Smooth muscle cell (in vitro differentiated cells): ENCODE results near the gene PAM16. TPM values are rescaled to one million over a fixed set of nuclear protein-coding genes. Genes with fewer than 3 reads are reported as not detected.
A peak's percentile ranks its signal among the peaks of the same experiment; 100 is the strongest.

ENCODE experiments used
- DNase-seq: peaks from one replicate; lab custom pipeline; 2025; ENCODE audit not compliant: unreplicated experiment; lab: John Stamatoyannopoulos, UW
- H2AFZ ChIP-seq: fragments of 200-600 bp; sonication (generic); 2 replicates; pipeline ENCODE4 v1.6.0; 2016; ENCODE audit warnings: antibody characterized with exemption, low read depth, mild to moderate bottlenecking
- H3F3A ChIP-seq: fragments of 200-600 bp; sonication (generic); 2 replicates; pipeline ENCODE4 v1.6.0; 2017; ENCODE audit warnings: antibody characterized with exemption, low read depth
- H3K27ac ChIP-seq: fragments of 200-600 bp; sonication (generic); 2 replicates; pipeline ENCODE4 v1.5.1; 2016; ENCODE audit warnings: low read depth, mild to moderate bottlenecking
- H3K27me3 ChIP-seq: fragments of 200-600 bp; sonication (generic); 2 replicates; pipeline ENCODE4 v1.6.1; 2016; ENCODE audit warnings: low read depth, mild to moderate bottlenecking
- H3K36me3 ChIP-seq: fragments of 200-600 bp; sonication (generic); 2 replicates; pipeline ENCODE4 v1.5.1; 2016; ENCODE audit warnings: low read depth
- H3K4me1 ChIP-seq: fragments of 200-600 bp; sonication (generic); 2 replicates; pipeline ENCODE4 v1.5.1; 2016; ENCODE audit warnings: low read depth
- H3K4me2 ChIP-seq: fragments of 200-600 bp; sonication (generic); 2 replicates; pipeline ENCODE4 v1.6.0; 2016; ENCODE audit warnings: mild to moderate bottlenecking
- H3K4me3 ChIP-seq: fragments of 200-600 bp; sonication (generic); 2 replicates; pipeline ENCODE4 v1.5.1; 2016; ENCODE audit warnings: mild to moderate bottlenecking
- H3K79me2 ChIP-seq: fragments of 200-600 bp; sonication (generic); 2 replicates; pipeline ENCODE4 v1.6.0; 2016; ENCODE audit warnings: low read depth, mild to moderate bottlenecking
- H3K9ac ChIP-seq: fragments of 200-600 bp; sonication (generic); 2 replicates; pipeline ENCODE4 v1.6.0; 2016; ENCODE audit warnings: low read depth
- H3K9me3 ChIP-seq: fragments of 200-600 bp; sonication (generic); replicated peaks from 2 replicates; pipeline ENCODE4 v1.5.1; 2016; ENCODE audit warnings: low read depth
- H4K20me1 ChIP-seq: fragments of 200-600 bp; sonication (generic); 2 replicates; pipeline ENCODE4 v1.6.0; 2016; ENCODE audit warnings: low read depth
- WGBS: methylation state at CpG from one replicate; pipeline ENCODE4 v1.1.7; 2016; ENCODE audit warnings: low lambda C conversion rate; 5-methylcytosine and 5-hydroxymethylcytosine counted together
- polyA plus RNA-seq: library from polyadenylated mRNA; unstranded; fragments of >200 nt; fragmentation: Nextera tagmentation; extraction: Ambion mirVana; gene quantifications from 2 replicates; pipeline ENCODE4 v1.2.1, GENCODE V29; 2016
- total RNA-seq: library from RNA; depleted of rRNA; stranded (reverse); fragments of >200 nt; gene quantifications from 2 replicates; pipeline ENCODE4 v1.2.3, GENCODE V29; 2014
- TF ChIP-seq, protein P1 (sequence below): fragments of 200-600 bp; sonication (generic); IDR thresholded peaks from 2 replicates; pipeline ENCODE4 v1.5.1; 2017; ENCODE audit warnings: borderline replicate concordance, mild to moderate bottlenecking, antibody characterized with exemption; ENCODE audit not compliant: insufficient read depth, poor library complexity, severe bottlenecking

PAM16 gene
- total and polyA plus RNA-seq, 2 experiments from 2014 or later: 29.6 to 47.7 TPM

DNA sequence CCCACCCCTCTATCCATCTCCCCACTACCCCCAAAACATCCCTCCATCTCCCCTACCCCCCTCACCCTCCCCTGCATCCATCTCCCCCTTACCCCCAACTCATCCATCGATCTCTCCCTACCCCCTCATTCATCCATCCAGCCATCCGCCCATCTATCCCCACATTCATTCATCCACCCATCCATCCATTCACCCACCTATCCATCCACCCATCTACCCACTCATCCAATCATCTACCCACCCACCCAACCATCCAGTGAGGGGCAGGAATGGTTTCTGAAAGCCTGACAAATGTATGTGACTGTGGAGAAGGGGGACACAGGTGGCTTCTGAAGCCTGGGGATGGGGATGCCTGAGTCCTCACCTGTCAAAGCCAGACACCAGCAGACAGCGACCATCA lies 8.8 kb upstream of the PAM16 start:
- WGBS: 98% methylated on average over 3 of the region's 3 CpGs
- no peak overlapping the region for H3K9ac ChIP-seq
- H3K79me2 ChIP-seq: no peaks in the 10 kb centered on the region
- H3K27ac ChIP-seq: no peak overlapping the region
- H2AFZ ChIP-seq: no peak overlapping the region
- H3K36me3 ChIP-seq: no peaks in the 10 kb centered on the region
- H4K20me1 ChIP-seq: no peaks in the 10 kb centered on the region
- no peaks in the 10 kb centered on the region for H3F3A ChIP-seq
- no peak for DNase-seq
- TF ChIP-seq, protein P1, sequence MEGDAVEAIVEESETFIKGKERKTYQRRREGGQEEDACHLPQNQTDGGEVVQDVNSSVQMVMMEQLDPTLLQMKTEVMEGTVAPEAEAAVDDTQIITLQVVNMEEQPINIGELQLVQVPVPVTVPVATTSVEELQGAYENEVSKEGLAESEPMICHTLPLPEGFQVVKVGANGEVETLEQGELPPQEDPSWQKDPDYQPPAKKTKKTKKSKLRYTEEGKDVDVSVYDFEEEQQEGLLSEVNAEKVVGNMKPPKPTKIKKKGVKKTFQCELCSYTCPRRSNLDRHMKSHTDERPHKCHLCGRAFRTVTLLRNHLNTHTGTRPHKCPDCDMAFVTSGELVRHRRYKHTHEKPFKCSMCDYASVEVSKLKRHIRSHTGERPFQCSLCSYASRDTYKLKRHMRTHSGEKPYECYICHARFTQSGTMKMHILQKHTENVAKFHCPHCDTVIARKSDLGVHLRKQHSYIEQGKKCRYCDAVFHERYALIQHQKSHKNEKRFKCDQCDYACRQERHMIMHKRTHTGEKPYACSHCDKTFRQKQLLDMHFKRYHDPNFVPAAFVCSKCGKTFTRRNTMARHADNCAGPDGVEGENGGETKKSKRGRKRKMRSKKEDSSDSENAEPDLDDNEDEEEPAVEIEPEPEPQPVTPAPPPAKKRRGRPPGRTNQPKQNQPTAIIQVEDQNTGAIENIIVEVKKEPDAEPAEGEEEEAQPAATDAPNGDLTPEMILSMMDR: no peak
- no peaks in the 10 kb centered on the region for H3K27me3 ChIP-seq
- H3K9me3 ChIP-seq: no peaks in the 10 kb centered on the region
- H3K4me1 ChIP-seq: no peaks in the 10 kb centered on the region
- H3K4me2 ChIP-seq: no peak overlapping the region
- no peak overlapping the region for H3K4me3 ChIP-seq

DNA sequence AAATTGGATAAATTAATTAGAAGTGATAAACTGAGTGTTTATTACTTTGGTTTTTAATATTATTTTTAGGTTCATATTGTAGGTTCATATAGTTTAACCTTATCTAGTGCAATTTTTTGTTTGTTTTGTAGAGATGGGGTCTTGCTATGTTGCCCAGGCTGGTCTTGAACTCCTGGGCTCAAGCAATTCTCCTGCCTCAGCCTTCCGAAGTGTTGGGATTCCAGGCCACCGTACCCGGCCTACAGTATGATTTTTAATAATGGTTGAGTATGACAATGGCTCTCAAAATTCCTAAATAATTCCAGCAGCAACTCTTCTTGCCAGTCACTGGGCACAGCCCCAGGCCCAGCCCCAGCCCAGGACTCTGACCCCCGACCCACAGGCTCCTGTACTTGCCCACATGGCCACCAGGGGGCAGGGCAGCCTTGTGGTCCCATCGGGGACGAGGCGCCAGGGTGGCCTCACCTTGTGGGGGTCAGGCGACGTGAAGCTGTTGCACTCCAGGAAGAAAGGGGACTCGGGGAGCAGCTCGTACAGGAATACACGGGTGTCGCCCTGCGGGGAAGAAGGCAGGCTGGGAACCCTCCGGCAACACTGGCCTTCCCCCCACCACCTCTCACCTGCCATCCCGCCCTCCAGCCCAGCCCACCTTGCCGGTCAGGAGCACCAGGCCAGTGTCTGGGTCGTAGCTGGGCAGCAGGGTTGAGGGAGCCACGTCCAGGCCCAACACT lies 7.9 kb upstream of the PAM16 start:
- H3F3A ChIP-seq: no peaks in the 10 kb centered on the region
- H3K4me3 ChIP-seq: no peak overlapping the region
- TF ChIP-seq, protein P1: peak; percentile 98
- H3K9me3 ChIP-seq: no peaks in the 10 kb centered on the region
- no peaks in the 10 kb centered on the region for H4K20me1 ChIP-seq
- no peak overlapping the region for H3K4me2 ChIP-seq
- H3K36me3 ChIP-seq: no peaks in the 10 kb centered on the region
- DNase-seq: peak; percentile 47
- no peaks in the 10 kb centered on the region for H3K4me1 ChIP-seq
- no peak overlapping the region for H3K27ac ChIP-seq
- H2AFZ ChIP-seq: no peak overlapping the region
- 42% methylated on average over 18 of the region's 19 CpGs for WGBS
- H3K27me3 ChIP-seq: no peaks in the 10 kb centered on the region
- no peaks in the 10 kb centered on the region for H3K79me2 ChIP-seq
- H3K9ac ChIP-seq: no peak overlapping the region

DNA sequence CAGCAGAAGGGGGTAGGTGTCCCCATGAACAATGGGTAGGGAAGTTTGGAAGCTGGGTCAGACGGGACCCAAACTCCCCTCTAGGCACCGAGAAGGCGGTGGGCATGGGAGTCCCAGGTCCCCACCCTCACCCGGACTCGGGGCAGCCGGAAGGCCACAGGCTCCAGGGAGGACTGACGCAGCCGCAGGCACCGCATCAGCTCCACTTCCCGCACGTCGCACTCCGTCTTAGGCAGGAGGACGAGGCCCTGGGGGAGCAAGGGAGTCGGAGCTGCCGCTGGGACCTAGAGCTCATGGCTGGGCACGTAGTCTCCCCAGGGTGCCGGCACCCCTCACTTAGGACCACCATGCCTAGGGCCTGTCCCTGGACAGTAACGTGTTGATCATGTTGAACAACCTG lies 7.1 kb upstream of the PAM16 start:
- Histone ChIP-seq H3K79me2 (no peaks in the 10 kb centered on the region), H3K36me3 (no peaks in the 10 kb centered on the region), H3K9ac (no peak overlapping the region), H4K20me1 (no peaks in the 10 kb centered on the region), H3K4me3 (no peak overlapping the region), H3K4me2 (no peak overlapping the region), H2AFZ (no peak overlapping the region), H3K4me1 (no peaks in the 10 kb centered on the region), H3K27ac (no peak overlapping the region), H3K27me3 (no peaks in the 10 kb centered on the region), H3K9me3 (no peaks in the 10 kb centered on the region), H3F3A (no peaks in the 10 kb centered on the region)
- WGBS: 96% methylated on average over 19 of the region's 19 CpGs
- DNase-seq: no peak
- TF ChIP-seq, protein P1: no peak

DNA sequence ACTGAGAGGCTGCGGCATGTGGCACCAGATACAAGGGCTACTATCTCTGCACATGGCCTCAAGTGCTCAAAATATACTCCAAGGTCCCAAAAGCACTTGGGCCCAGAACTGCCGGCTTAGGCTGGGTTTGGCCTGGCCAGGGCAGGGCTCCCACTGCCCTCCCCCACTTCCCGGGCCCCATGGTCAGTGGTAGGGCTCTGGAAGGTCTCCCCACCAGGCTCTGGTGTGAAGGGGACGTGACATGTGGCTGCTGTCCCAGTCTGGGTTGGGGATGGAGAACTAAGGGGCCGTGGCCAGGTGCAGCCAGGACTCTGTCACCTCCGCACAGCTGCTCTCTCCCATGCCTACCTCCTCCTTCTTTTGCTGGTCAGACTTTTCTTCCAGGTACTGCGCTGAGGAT lies 5.7 kb upstream of the PAM16 start:
- Histone ChIP-seq H3K36me3 (no peaks in the 10 kb centered on the region), H3K27me3 (no peaks in the 10 kb centered on the region), H3K27ac (no peak overlapping the region), H3F3A (peaks cover 3% of the 10 kb centered on the region), H3K4me2 (no peak overlapping the region), H3K4me3 (no peak overlapping the region), H4K20me1 (no peaks in the 10 kb centered on the region), H3K9me3 (no peaks in the 10 kb centered on the region), H3K79me2 (no peaks in the 10 kb centered on the region), H2AFZ (no peak overlapping the region), H3K9ac (no peak overlapping the region), H3K4me1 (no peaks in the 10 kb centered on the region)
- TF ChIP-seq, protein P1: no peak
- no peak for DNase-seq
- WGBS: 87% methylated on average over 7 of the region's 7 CpGs
